ENCODE results near the gene ASGR2.

The ASGR2 gene

DNA sequence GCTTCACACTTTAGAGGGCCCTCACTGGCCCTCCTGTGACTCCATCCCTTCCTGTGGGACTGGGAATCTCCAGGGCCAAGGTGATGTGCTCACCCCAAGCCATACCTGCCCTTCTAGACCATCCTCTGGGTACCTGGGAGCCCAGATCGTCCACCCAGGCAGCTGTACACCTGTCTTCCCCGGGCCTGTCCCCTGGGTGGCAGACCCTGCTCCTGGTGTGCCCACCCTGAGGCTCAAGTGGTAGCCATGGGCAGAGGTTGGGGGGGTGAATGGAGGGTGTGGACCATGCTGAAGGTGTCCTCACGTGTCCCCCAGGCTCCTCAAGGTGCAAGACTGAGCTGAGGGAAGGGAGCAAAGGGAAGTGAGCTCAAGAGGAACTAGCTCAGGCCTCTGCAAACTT lies 43.9 kb downstream of the ASGR2 start:
- Histone ChIP-seq H3K9ac (ENCODE audit: low read length in 5 of 5) (no peak overlapping the region), H3K4me1 (ENCODE audit: control insufficient read depth in 5 of 5, insufficient read depth in 5 of 5, low read length in 5 of 5) (no peaks in the 10 kb centered on the region), H3K9me3 (ENCODE audit: control insufficient read depth in 5 of 5, low read length in 5 of 5) (peaks cover 2 to 15% (median 9%) of the 10 kb centered on the region in 5 donors), H3K36me3 (ENCODE audit: control insufficient read depth in 5 of 5, insufficient read depth in 5 of 5, low read length in 5 of 5) (no peaks in the 10 kb centered on the region), H3K27me3 (ENCODE audit: control insufficient read depth in 5 of 5, insufficient read depth in 4 of 5, low read length in 5 of 5) (peaks cover 0 to 3% (median 0%) of the 10 kb centered on the region in 5 donors), H3K4me3 (ENCODE audit: low read depth in 1 of 5, low read length in 5 of 5) (no peak overlapping the region), H3K27ac (ENCODE audit: low read depth, low read length) (no peak overlapping the region)

DNA sequence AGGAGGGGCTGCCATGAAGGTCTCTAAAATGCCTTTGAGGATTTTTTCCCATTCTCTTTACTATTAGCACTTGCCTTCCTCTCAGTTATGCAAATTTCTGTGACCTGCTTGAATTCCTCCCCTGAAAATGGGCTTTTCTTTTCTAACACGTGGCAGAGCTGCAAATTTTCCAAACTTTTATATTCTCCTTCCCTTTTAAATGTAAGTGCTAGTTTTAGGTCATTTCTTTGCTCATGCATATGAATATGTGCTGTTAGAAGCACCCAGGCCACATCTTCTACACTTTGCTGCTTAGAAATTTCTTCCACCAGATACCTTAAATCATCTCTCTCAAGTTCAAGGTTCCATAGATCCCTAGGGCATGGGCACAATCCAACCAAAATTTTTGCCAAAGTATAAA lies 46.4 kb downstream of the ASGR2 start:
- Histone ChIP-seq H3K36me3 (ENCODE audit: control insufficient read depth in 5 of 5, insufficient read depth in 5 of 5, low read length in 5 of 5) (no peaks in the 10 kb centered on the region), H3K4me1 (ENCODE audit: control insufficient read depth in 5 of 5, insufficient read depth in 5 of 5, low read length in 5 of 5) (no peaks in the 10 kb centered on the region), H3K27me3 (ENCODE audit: control insufficient read depth in 5 of 5, insufficient read depth in 4 of 5, low read length in 5 of 5) (peaks cover 0 to 8% (median 2%) of the 10 kb centered on the region in 5 donors)

GRCh38 chr17:7067198-7067597 lies 47.4 kb downstream of the ASGR2 start:
- Histone ChIP-seq H3K27me3 (ENCODE audit: control insufficient read depth in 5 of 5, insufficient read depth in 4 of 5, low read length in 5 of 5) (peaks cover 0 to 8% (median 2%) of the 10 kb centered on the region in 5 donors), H3K36me3 (ENCODE audit: control insufficient read depth in 5 of 5, insufficient read depth in 5 of 5, low read length in 5 of 5) (no peaks in the 10 kb centered on the region), H3K9ac (ENCODE audit: low read length in 5 of 5) (no peak overlapping the region), H3K9me3 (ENCODE audit: control insufficient read depth in 5 of 5, low read length in 5 of 5) (peaks cover 2 to 15% (median 9%) of the 10 kb centered on the region in 5 donors), H3K27ac (ENCODE audit: low read depth, low read length) (no peak overlapping the region), H3K4me1 (ENCODE audit: control insufficient read depth in 5 of 5, insufficient read depth in 5 of 5, low read length in 5 of 5) (no peaks in the 10 kb centered on the region), H3K4me3 (ENCODE audit: low read depth in 1 of 5, low read length in 5 of 5) (no peak overlapping the region)

More for the DNA sequence above, 46.4 kb downstream of the ASGR2 start:
- Histone ChIP-seq H3K27ac (ENCODE audit: low read depth, low read length) (no peak overlapping the region), H3K4me3 (ENCODE audit: low read depth in 1 of 5, low read length in 5 of 5) (no peak overlapping the region), H3K9ac (ENCODE audit: low read length in 5 of 5) (no peak overlapping the region), H3K9me3 (ENCODE audit: control insufficient read depth in 5 of 5, low read length in 5 of 5) (peaks cover 2 to 15% (median 9%) of the 10 kb centered on the region in 5 donors)

- H3K36me3 ChIP-seq (ENCODE audit: control insufficient read depth in 5 of 5, insufficient read depth in 5 of 5, low read length in 5 of 5), result no peaks in the 10 kb centered on the region
- H3K4me3 ChIP-seq (ENCODE audit: low read depth in 1 of 5, low read length in 5 of 5), result no peak overlapping the region
- no peak overlapping the region for H3K27ac ChIP-seq (ENCODE audit: low read depth, low read length)
- peaks cover 0 to 8% (median 4%) of the 10 kb centered on the region in 5 donors for H3K27me3 ChIP-seq (ENCODE audit: control insufficient read depth in 5 of 5, insufficient read depth in 4 of 5, low read length in 5 of 5)
- peaks cover 2 to 15% (median 8%) of the 10 kb centered on the region in 5 donors for H3K9me3 ChIP-seq (ENCODE audit: control insufficient read depth in 5 of 5, low read length in 5 of 5)
- peaks cover 0 to under 1% (median 0%) of the 10 kb centered on the region in 5 donors for H3K4me1 ChIP-seq (ENCODE audit: control insufficient read depth in 5 of 5, insufficient read depth in 5 of 5, low read length in 5 of 5)
- H3K9ac ChIP-seq (ENCODE audit: low read length in 5 of 5), result no peak overlapping the region
Measured at GRCh38 chr17:7064261-7064660, 50.4 kb downstream of the ASGR2 start.

- H3K27ac ChIP-seq (ENCODE audit: low read depth, low read length), result no peak overlapping the region
- peaks cover 0 to 8% (median 4%) of the 10 kb centered on the region in 5 donors for H3K27me3 ChIP-seq (ENCODE audit: control insufficient read depth in 5 of 5, insufficient read depth in 4 of 5, low read length in 5 of 5)
- H3K4me1 ChIP-seq (ENCODE audit: control insufficient read depth in 5 of 5, insufficient read depth in 5 of 5, low read length in 5 of 5), result peaks cover 0 to 5% (median 0%) of the 10 kb centered on the region in 5 donors
- no peaks in the 10 kb centered on the region for H3K36me3 ChIP-seq (ENCODE audit: control insufficient read depth in 5 of 5, insufficient read depth in 5 of 5, low read length in 5 of 5)
- no peak overlapping the region for H3K4me3 ChIP-seq (ENCODE audit: low read depth in 1 of 5, low read length in 5 of 5)
- no peak overlapping the region for H3K9ac ChIP-seq (ENCODE audit: low read length in 5 of 5)
- peaks cover under 1 to 11% (median 4%) of the 10 kb centered on the region in 5 donors for H3K9me3 ChIP-seq (ENCODE audit: control insufficient read depth in 5 of 5, low read length in 5 of 5)
Measured at GRCh38 chr17:7063518-7064094, 51.0 kb downstream of the ASGR2 start.

- Histone ChIP-seq H3K27me3 (ENCODE audit: control insufficient read depth in 5 of 5, insufficient read depth in 4 of 5, low read length in 5 of 5) (peaks cover 0 to 6% (median 4%) of the 10 kb centered on the region in 5 donors), H3K27ac (ENCODE audit: low read depth, low read length) (no peak overlapping the region), H3K4me1 (ENCODE audit: control insufficient read depth in 5 of 5, insufficient read depth in 5 of 5, low read length in 5 of 5) (peaks cover 0 to 7% (median 0%) of the 10 kb centered on the region in 5 donors), H3K9me3 (ENCODE audit: control insufficient read depth in 5 of 5, low read length in 5 of 5) (no peaks in the 10 kb centered on the region), H3K36me3 (ENCODE audit: control insufficient read depth in 5 of 5, insufficient read depth in 5 of 5, low read length in 5 of 5) (no peaks in the 10 kb centered on the region), H3K4me3 (ENCODE audit: low read depth in 1 of 5, low read length in 5 of 5) (no peak overlapping the region), H3K9ac (ENCODE audit: low read length in 5 of 5) (no peak overlapping the region)
Measured at GRCh38 chr17:7060165-7060891, 54.3 kb downstream of the ASGR2 start.

GRCh38 chr17:7058831-7059447 lies 55.7 kb downstream of the ASGR2 start:
- Histone ChIP-seq H3K27ac (ENCODE audit: low read depth, low read length) (no peak overlapping the region), H3K9ac (ENCODE audit: low read length in 5 of 5) (no peak overlapping the region), H3K4me3 (ENCODE audit: low read depth in 1 of 5, low read length in 5 of 5) (no peak overlapping the region), H3K36me3 (ENCODE audit: control insufficient read depth in 5 of 5, insufficient read depth in 5 of 5, low read length in 5 of 5) (no peaks in the 10 kb centered on the region), H3K27me3 (ENCODE audit: control insufficient read depth in 5 of 5, insufficient read depth in 4 of 5, low read length in 5 of 5) (peaks cover 0 to 4% (median 0%) of the 10 kb centered on the region in 5 donors), H3K9me3 (ENCODE audit: control insufficient read depth in 5 of 5, low read length in 5 of 5) (no peaks in the 10 kb centered on the region), H3K4me1 (ENCODE audit: control insufficient read depth in 5 of 5, insufficient read depth in 5 of 5, low read length in 5 of 5) (peaks cover 0 to 7% (median 0%) of the 10 kb centered on the region in 5 donors)

DNA sequence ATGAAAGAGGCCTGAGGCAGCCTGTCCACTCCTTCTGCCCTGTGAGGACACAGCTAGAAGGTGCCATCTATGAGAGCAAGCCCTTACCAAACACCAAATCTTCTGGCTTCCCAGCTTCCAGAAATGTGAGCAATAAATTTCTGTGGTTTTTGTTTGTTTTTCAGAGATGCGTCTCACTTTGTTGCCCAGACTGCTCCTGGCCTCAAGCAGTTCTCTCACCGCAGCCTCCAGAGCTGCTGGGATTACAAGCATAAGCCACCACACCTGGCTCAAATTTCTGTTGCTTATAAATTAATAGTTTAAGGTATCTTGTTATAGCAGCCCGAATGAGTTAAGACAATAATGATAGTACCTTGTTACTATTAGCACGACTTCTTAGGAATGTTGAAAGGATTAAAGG lies 58.2 kb downstream of the ASGR2 start:
- Histone ChIP-seq H3K9me3 (ENCODE audit: control insufficient read depth in 5 of 5, low read length in 5 of 5) (no peaks in the 10 kb centered on the region), H3K9ac (ENCODE audit: low read length in 5 of 5) (no peak overlapping the region), H3K27me3 (ENCODE audit: control insufficient read depth in 5 of 5, insufficient read depth in 4 of 5, low read length in 5 of 5) (peaks cover 0 to 4% (median 0%) of the 10 kb centered on the region in 5 donors), H3K4me3 (ENCODE audit: low read depth in 1 of 5, low read length in 5 of 5) (no peak overlapping the region), H3K36me3 (ENCODE audit: control insufficient read depth in 5 of 5, insufficient read depth in 5 of 5, low read length in 5 of 5) (no peaks in the 10 kb centered on the region), H3K27ac (ENCODE audit: low read depth, low read length) (no peak overlapping the region), H3K4me1 (ENCODE audit: control insufficient read depth in 5 of 5, insufficient read depth in 5 of 5, low read length in 5 of 5) (peaks cover 0 to 9% (median 3%) of the 10 kb centered on the region in 5 donors)

Measured in subcutaneous abdominal adipose tissue (tissue), 5 donors.